ENCODE data around the gene MCM7. TPM values are rescaled to one million over a fixed set of nuclear protein-coding genes. Genes with fewer than 3 reads are reported as not detected.

Gene MCM7
- total RNA-seq: 10 to 100 TPM; 54.5 to 56.0 TPM
- polyA plus RNA-seq (2013, experiment 1 of 2): 62.5 TPM
- 84.7 TPM for polyA plus RNA-seq (2013, experiment 2 of 2)
- total RNA-seq: 25.6 to 970 (median 133) reads per million in 172 experiments

DNA sequence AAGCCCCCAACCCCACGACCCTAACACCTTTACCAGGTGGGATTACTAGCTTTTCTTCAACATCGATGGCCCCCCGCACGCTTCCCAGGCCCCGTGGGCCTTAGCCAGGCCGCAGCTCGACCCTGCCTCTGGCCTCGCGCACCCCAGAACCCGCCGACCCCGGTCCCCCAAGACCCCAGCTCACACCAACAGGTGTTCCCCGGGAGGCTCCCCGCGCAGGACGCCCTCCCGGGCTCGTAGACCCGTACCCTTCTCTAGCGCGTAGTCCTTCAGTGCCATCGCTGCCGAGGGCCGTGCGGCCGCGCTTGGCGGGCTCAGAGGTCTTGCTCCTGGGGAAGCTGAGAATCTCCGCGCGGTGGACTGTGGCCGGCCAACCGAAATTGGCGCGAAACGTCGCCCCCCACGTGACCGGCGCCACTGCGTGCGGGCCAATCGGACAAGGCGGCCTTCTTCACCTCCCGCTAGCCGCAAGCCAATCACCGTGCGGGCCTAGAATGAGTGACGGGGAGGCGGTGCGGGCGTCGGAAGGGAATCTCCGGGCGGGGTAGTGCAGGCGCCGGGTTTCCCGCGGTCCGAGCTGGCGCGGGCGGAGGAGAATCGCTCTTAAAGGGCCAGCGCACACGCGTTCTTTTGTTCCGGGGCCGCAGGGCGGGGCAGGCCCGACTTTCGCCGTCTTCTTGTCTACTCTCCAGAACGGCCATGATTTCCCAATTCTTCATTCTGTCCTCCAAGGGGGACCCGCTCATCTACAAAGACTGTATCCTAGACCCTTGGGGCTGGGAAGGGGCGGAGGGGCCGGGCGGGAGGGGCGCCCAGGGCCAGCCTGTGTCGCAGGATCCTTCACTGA is at the start of gene MCM7, which contains the start of gene AP4M1:
Gene MCM7, minus strand, starts transcription at position 382 of the 847 bp plus-strand sequence. Its CDS starts 103 bp downstream, at position 279.
Gene AP4M1, plus strand, starts transcription at position 628 of the 847 bp plus-strand sequence. Its CDS starts 72 bp downstream, at position 700.
- Mint-ChIP-seq H3K27me3 (no peaks in the 10 kb centered on the region), H3K27ac (peak within 1 kb of the TSS; percentile 98), H3K36me3 (ENCODE audit: low read depth) (peaks cover 63% of the 10 kb centered on the region), H3K4me1 (ENCODE audit: low read depth) (peaks cover 47% of the 10 kb centered on the region), H3K9me3 (no peaks in the 10 kb centered on the region), H3K4me3 (peak within 1 kb of the TSS; percentile 98)
- Histone ChIP-seq H3K27me3 (ENCODE audit: control insufficient read depth in 1 of 2, insufficient read depth in 2 of 2, low read length in 2 of 2) (no peaks in the 10 kb centered on the region), H3K9me3 (ENCODE audit: control insufficient read depth in 1 of 2, insufficient read depth in 1 of 2, low read length in 2 of 2) (no peaks in the 10 kb centered on the region), H3K4me3 (ENCODE audit: low read length) (peak within 1 kb of the TSS; percentile 97), H3K4me1 (ENCODE audit: insufficient read depth, low read length) (peaks cover 38% of the 10 kb centered on the region), H3K27ac (ENCODE audit: low read depth in 1 of 2, low read length in 2 of 2) (peak within 1 kb of the TSS; percentile 90 to 95), H3K36me3 (ENCODE audit: insufficient read depth, low read length) (peaks cover 49% of the 10 kb centered on the region)
- ChIA-PET CTCF (interaction anchor here (1.6 to 3.2 kb wide), 4 partner anchors 18 to 30 kb away, joined by 5 to 14 read pairs (median 6); partner anchors contain the start of gene MBLAC1), POLR2A (interaction anchor here (0.5 to 3.7 kb wide), 36 partner anchors 9 to 960 kb away, joined by 3 to 58 read pairs (median 4); partner anchors contain the start of genes CNPY4, COPS6, FBXO24 and GPC2)
- intact Hi-C loops (cut with DNase I, micrococcal nuclease): loop anchor here (1.0 to 2.0 kb wide), 4 partner anchors 18 to 30 kb away; partner anchors contain the start of genes CNPY4 (in 2 of the 2), MBLAC1 (in 2 of the 2), TAF6 (in 2 of the 2) and ZNF3 (in 1 of the 2)
- TF ChIP-seq, protein P1, sequence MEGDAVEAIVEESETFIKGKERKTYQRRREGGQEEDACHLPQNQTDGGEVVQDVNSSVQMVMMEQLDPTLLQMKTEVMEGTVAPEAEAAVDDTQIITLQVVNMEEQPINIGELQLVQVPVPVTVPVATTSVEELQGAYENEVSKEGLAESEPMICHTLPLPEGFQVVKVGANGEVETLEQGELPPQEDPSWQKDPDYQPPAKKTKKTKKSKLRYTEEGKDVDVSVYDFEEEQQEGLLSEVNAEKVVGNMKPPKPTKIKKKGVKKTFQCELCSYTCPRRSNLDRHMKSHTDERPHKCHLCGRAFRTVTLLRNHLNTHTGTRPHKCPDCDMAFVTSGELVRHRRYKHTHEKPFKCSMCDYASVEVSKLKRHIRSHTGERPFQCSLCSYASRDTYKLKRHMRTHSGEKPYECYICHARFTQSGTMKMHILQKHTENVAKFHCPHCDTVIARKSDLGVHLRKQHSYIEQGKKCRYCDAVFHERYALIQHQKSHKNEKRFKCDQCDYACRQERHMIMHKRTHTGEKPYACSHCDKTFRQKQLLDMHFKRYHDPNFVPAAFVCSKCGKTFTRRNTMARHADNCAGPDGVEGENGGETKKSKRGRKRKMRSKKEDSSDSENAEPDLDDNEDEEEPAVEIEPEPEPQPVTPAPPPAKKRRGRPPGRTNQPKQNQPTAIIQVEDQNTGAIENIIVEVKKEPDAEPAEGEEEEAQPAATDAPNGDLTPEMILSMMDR (IDR thresholded peaks at IDR 0.05): no peak
- DNase-seq (peak; percentile 87 to 98 (median 93)), ATAC-seq (ENCODE audit: poor library complexity) (peak; percentile 85)

GRCh38 chr7:100148559-100149328 is 47.5 kb upstream of the MCM7 start, which contains the start of gene LAMTOR4:
TSS of gene LAMTOR4 (plus strand) at chr7:100148918. CDS start at chr7:100148973, 55 bp downstream.
- Histone ChIP-seq H3K4me3 (ENCODE audit: low read length) (peak within 1 kb of the TSS; percentile 99), H3K27me3 (ENCODE audit: control insufficient read depth in 1 of 2, insufficient read depth in 2 of 2, low read length in 2 of 2) (no peaks in the 10 kb centered on the region), H3K36me3 (ENCODE audit: insufficient read depth, low read length) (peaks cover 14% of the 10 kb centered on the region), H3K27ac (ENCODE audit: low read depth in 1 of 2, low read length in 2 of 2) (peak within 1 kb of the TSS; percentile 93 to 94), H3K4me1 (ENCODE audit: insufficient read depth, low read length) (peaks cover 41% of the 10 kb centered on the region), H3K9me3 (ENCODE audit: control insufficient read depth in 1 of 2, insufficient read depth in 1 of 2, low read length in 2 of 2) (no peaks in the 10 kb centered on the region)
- H3K4me1 Mint-ChIP-seq (ENCODE audit: low read depth): peaks cover 38% of the 10 kb centered on the region
- H3K9me3 Mint-ChIP-seq: no peaks in the 10 kb centered on the region
- H3K4me3 Mint-ChIP-seq: peak within 1 kb of the TSS; percentile 92
- H3K36me3 Mint-ChIP-seq (ENCODE audit: low read depth): peaks cover 43% of the 10 kb centered on the region
- ChIA-PET CTCF (interaction anchor here (0.6 to 2.2 kb wide), 6 partner anchors 9 to 1269 kb away, joined by 3 to 9 read pairs (median 4); no protein-coding TSS in a partner anchor), POLR2A (interaction anchor here (0.6 to 4.0 kb wide), 37 partner anchors 10 to 437 kb away, joined by 3 to 53 read pairs (median 7); partner anchors contain the start of genes AP4M1, FBXO24, GAL3ST4 and GPC2)
- peak; percentile 94 to 100 (median 97) for DNase-seq
- no peaks in the 10 kb centered on the region for H3K27me3 Mint-ChIP-seq
- TF ChIP-seq, protein P1 (IDR thresholded peaks at IDR 0.05): peak; percentile 9
- H3K27ac Mint-ChIP-seq: peak within 1 kb of the TSS; percentile 95
- peak; percentile 95 for ATAC-seq (ENCODE audit: poor library complexity)
- intact Hi-C loops (cut with DNase I, micrococcal nuclease): loop anchor here (1.0 to 2.0 kb wide), 4 partner anchors 10 to 29 kb away; partner anchors contain the start of genes GPC2 (in 2 of the 2), STAG3 (in 2 of the 2) and TRAPPC14 (in 1 of the 2)

Measured in CD4-positive, alpha-beta T cell (primary cell).